IPS-18c (cell line): ENCODE results near the gene ZNF275.
"Not testable (repeated sequence)": the region's sequence is repeated elsewhere in the genome, so short reads cannot be mapped to it uniquely, and the experiment has no call there.

Experiments
- H3K4me3 ChIP-seq: 2 replicates; pipeline ENCODE4 v1.7.0; 2013; ENCODE audit warnings: low read depth, mild to moderate bottlenecking, low read length, moderate library complexity; ENCODE audit not compliant: insufficient read depth
- H3K9me3 ChIP-seq: one replicate; pipeline ENCODE4 v1.6.1; 2013; ENCODE audit warnings: mild to moderate bottlenecking, low read length, moderate library complexity; ENCODE audit not compliant: control insufficient read depth, insufficient read depth

Gene ZNF275

GRCh38 chrX:153312842-153313241, 21.1 kb upstream of the ZNF275 start:
- Histone ChIP-seq H3K4me3 (no peak overlapping the region), H3K9me3 (peaks cover 9% of the 10 kb centered on the region)

GRCh38 chrX:153317306-153317705, 16.6 kb upstream of the ZNF275 start:
- peaks cover 9% of the 10 kb centered on the region for H3K9me3 ChIP-seq
- H3K4me3 ChIP-seq, result no peak overlapping the region

- peaks cover 9% of the 10 kb centered on the region for H3K9me3 ChIP-seq
- H3K4me3 ChIP-seq, result no peak overlapping the region
Observed at GRCh38 chrX:153317996-153318722, 15.8 kb upstream of the ZNF275 start.

GRCh38 chrX:153318811-153319210, 15.1 kb upstream of the ZNF275 start:
- no peak overlapping the region for H3K4me3 ChIP-seq
- peaks cover 9% of the 10 kb centered on the region for H3K9me3 ChIP-seq

GRCh38 chrX:153319295-153320046, 14.5 kb upstream of the ZNF275 start:
- peaks cover 9% of the 10 kb centered on the region for H3K9me3 ChIP-seq
- no peak overlapping the region for H3K4me3 ChIP-seq

- not testable (repeated sequence) for H3K4me3 ChIP-seq, H3K9me3 ChIP-seq
Observed at GRCh38 chrX:153320047-153320443, 13.9 kb upstream of the ZNF275 start.

- Histone ChIP-seq H3K4me3 (peak overlapping the region; percentile 20; the same call in 1 of the 2 replicates), H3K9me3 (peaks cover 9% of the 10 kb centered on the region)
Observed at GRCh38 chrX:153320555-153321184, 13.3 kb upstream of the ZNF275 start.

GRCh38 chrX:153321381-153322124, 12.4 kb upstream of the ZNF275 start, which contains the start of gene PNMA6F:
TSS of gene PNMA6F (minus strand) at chrX:153321767. CDS start at chrX:153320674, 1,093 bp downstream.
- Histone ChIP-seq H3K9me3 (peaks cover 11% of the 10 kb centered on the region), H3K4me3 (peak within 1 kb of the TSS; percentile 43)

- H3K4me3 ChIP-seq, result no peak overlapping the region
Observed at GRCh38 chrX:153327561-153327960, 6.4 kb upstream of the ZNF275 start.

GRCh38 chrX:153333266-153333665, 687 bp upstream of the ZNF275 start:
- Histone ChIP-seq H3K4me3 (no peak overlapping the region), H3K9me3 (peaks cover 2% of the 10 kb centered on the region)

More at GRCh38 chrX:153327561-153327960, 6.4 kb upstream of the ZNF275 start:
- peaks cover 2% of the 10 kb centered on the region for H3K9me3 ChIP-seq

GRCh38 chrX:153334654-153335295, 822 bp downstream of the ZNF275 start:
- Histone ChIP-seq H3K4me3 (peak overlapping the region; percentile 60), H3K9me3 (peaks cover 2% of the 10 kb centered on the region)

GRCh38 chrX:153336121-153336894, 2.4 kb downstream of the ZNF275 start:
- H3K4me3 ChIP-seq, result no peak overlapping the region
- H3K9me3 ChIP-seq, result peaks cover 2% of the 10 kb centered on the region

GRCh38 chrX:153336988-153337387, 3.0 kb downstream of the ZNF275 start:
- Histone ChIP-seq H3K9me3 (peaks cover 2% of the 10 kb centered on the region), H3K4me3 (no peak overlapping the region)

GRCh38 chrX:153338836-153339235, 4.9 kb downstream of the ZNF275 start:
- no peak overlapping the region for H3K4me3 ChIP-seq
- peaks cover 4% of the 10 kb centered on the region for H3K9me3 ChIP-seq

GRCh38 chrX:153339662-153340061, 5.7 kb downstream of the ZNF275 start:
- H3K9me3 ChIP-seq, result peaks cover 6% of the 10 kb centered on the region
- H3K4me3 ChIP-seq, result no peak overlapping the region

- Histone ChIP-seq H3K9me3 (peaks cover 7% of the 10 kb centered on the region), H3K4me3 (no peak overlapping the region)
Observed at GRCh38 chrX:153340111-153340510, 6.2 kb downstream of the ZNF275 start.
